Calu3 (cell line): ENCODE results near the gene FGD3. TPM values are rescaled to one million over a fixed set of nuclear protein-coding genes. Genes with fewer than 3 reads are reported as not detected.
"Not testable (repeated sequence)": the region's sequence is repeated elsewhere in the genome, so short reads cannot be mapped to it uniquely, and the experiment has no call there.

Experiments used
- BruUV-seq: library from RNA; stranded (reverse); fragments of 400-500 nt; replicated peaks from 2 replicates; lab custom pipeline; 2021; lab: Mats Ljungman, UMichigan
- CTCF ChIA-PET: fragments of 300-600 bp; sonication (Branson Sonifier 250); formaldehyde crosslinking; loops from one replicate; lab custom pipeline; 2022; ENCODE audit warnings: antibody characterized with exemption; lab: Charles Lee
- DNase-seq: peaks from one replicate; pipeline ENCODE4 v3.0.0; 2022
- H3K27ac Mint-ChIP-seq: one replicate; pipeline ENCODE4 v1.8.0; 2022; ENCODE audit warnings: mixed read lengths; ENCODE audit not compliant: unreplicated experiment
- H3K27me3 Mint-ChIP-seq: one replicate; pipeline ENCODE4 v1.8.0; 2022; ENCODE audit warnings: mixed read lengths; ENCODE audit not compliant: unreplicated experiment
- H3K36me3 Mint-ChIP-seq: one replicate; pipeline ENCODE4 v1.8.0; 2022; ENCODE audit warnings: mild to moderate bottlenecking, moderate library complexity, mixed read lengths; ENCODE audit not compliant: insufficient read depth, unreplicated experiment
- H3K4me1 Mint-ChIP-seq: one replicate; pipeline ENCODE4 v1.8.0; 2022; ENCODE audit warnings: mild to moderate bottlenecking, low read depth, mixed read lengths; ENCODE audit not compliant: unreplicated experiment
- H3K4me3 Mint-ChIP-seq: one replicate; pipeline ENCODE4 v1.8.0; 2022; ENCODE audit warnings: mild to moderate bottlenecking, low read depth, moderate library complexity, mixed read lengths; ENCODE audit not compliant: unreplicated experiment
- H3K9me3 Mint-ChIP-seq: one replicate; pipeline ENCODE4 v1.8.0; 2022; ENCODE audit warnings: low read depth, mixed read lengths; ENCODE audit not compliant: unreplicated experiment
- CTCF ChIP-seq: fragments of 200-600 bp; IDR thresholded peaks from one replicate; pipeline ENCODE4 v1.8.0; 2022; ENCODE audit warnings: antibody characterized with exemption; ENCODE audit not compliant: unreplicated experiment
- intact Hi-C: fragments of 100-400 bp; cut with micrococcal nuclease; formaldehyde crosslinking; loops from one replicate; pipeline ENCODE4 v1.10.0; 2022; ENCODE audit not compliant: unreplicated experiment
- total RNA-seq: library from RNA; stranded (reverse); gene quantifications from 2 replicates; pipeline ENCODE4 v1.2.3, GENCODE V29; 2022

FGD3 gene
- total RNA-seq, 1 experiment from 2014 or later = 3.1 TPM

- no TSS peak for BruUV-seq
- no peaks in the 10 kb centered on the region for H3K36me3 Mint-ChIP-seq
- H3K27me3 Mint-ChIP-seq = no peaks in the 10 kb centered on the region
- H3K27ac Mint-ChIP-seq = no peak overlapping the region
- DNase-seq = no peak
- intact Hi-C loops = no loop called here
- CTCF ChIA-PET = no interaction called here
- no peak overlapping the region for H3K4me3 Mint-ChIP-seq
- no peak for TF ChIP-seq CTCF
- H3K9me3 Mint-ChIP-seq = no peaks in the 10 kb centered on the region
- H3K4me1 Mint-ChIP-seq = no peaks in the 10 kb centered on the region
Observed at GRCh38 chr9:93011114-93011513, 63.8 kb downstream of the FGD3 start.

GRCh38 chr9:93012963-93013855, 65.9 kb downstream of the FGD3 start:
- BruUV-seq = no TSS peak
- intact Hi-C loops = no loop called here
- no peaks in the 10 kb centered on the region for H3K9me3 Mint-ChIP-seq
- H3K27ac Mint-ChIP-seq = no peak overlapping the region
- CTCF ChIA-PET = interaction anchor here (1.2 kb wide), 1 partner anchor 10 kb away, joined by 3 read pairs; no protein-coding TSS in a partner anchor
- no peak for TF ChIP-seq CTCF
- no peaks in the 10 kb centered on the region for H3K27me3 Mint-ChIP-seq
- no peaks in the 10 kb centered on the region for H3K36me3 Mint-ChIP-seq
- DNase-seq = no peak
- no peak overlapping the region for H3K4me3 Mint-ChIP-seq
- no peaks in the 10 kb centered on the region for H3K4me1 Mint-ChIP-seq

GRCh38 chr9:93013856-93014582, 66.7 kb downstream of the FGD3 start:
- CTCF ChIA-PET = interaction anchor here (1.2 kb wide), 1 partner anchor 10 kb away, joined by 3 read pairs; no protein-coding TSS in a partner anchor
- Mint-ChIP-seq H3K27ac (no peak overlapping the region), H3K36me3 (no peaks in the 10 kb centered on the region), H3K4me1 (no peaks in the 10 kb centered on the region), H3K27me3 (no peaks in the 10 kb centered on the region), H3K4me3 (no peak overlapping the region), H3K9me3 (no peaks in the 10 kb centered on the region)
- intact Hi-C loops = no loop called here
- no TSS peak for BruUV-seq
- TF ChIP-seq CTCF = no peak
- no peak for DNase-seq

- H3K27ac Mint-ChIP-seq, H3K4me1 Mint-ChIP-seq, DNase-seq, CTCF ChIA-PET, BruUV-seq, H3K27me3 Mint-ChIP-seq, H3K36me3 Mint-ChIP-seq, H3K9me3 Mint-ChIP-seq, H3K4me3 Mint-ChIP-seq, intact Hi-C loops: not testable (repeated sequence)
Observed at GRCh38 chr9:93015190-93015589, 67.9 kb downstream of the FGD3 start.
